Measurements from ENCODE around the gene NR2F1-AS1. TPM values are rescaled to one million over a fixed set of nuclear protein-coding genes. Genes with fewer than 3 reads are reported as not detected.

The NR2F1-AS1 gene
- total and polyA plus RNA-seq, 2 of the 4 experiments (the other 2 are of a cell fraction) = 12.5 to 12.8 TPM

DNA sequence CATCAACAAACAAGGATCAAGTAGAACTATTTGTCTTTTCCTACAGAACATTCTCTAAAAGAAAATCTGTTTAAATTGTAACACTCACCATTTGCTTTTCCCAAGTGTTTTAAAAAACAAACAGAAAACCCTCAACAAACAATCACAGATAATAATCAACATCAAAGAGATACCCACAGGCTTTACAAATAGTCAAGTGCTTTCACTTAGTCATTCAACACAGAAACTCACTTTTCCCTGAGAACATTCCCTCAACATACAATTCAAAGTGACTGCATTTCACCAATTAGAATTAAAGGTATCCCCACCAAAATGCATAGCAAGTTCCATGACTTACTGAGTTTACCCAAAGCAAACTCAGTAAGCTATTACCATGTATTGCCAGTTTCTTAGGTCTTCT is 144.9 kb downstream of the NR2F1-AS1 start:
- no peaks in the 10 kb centered on the region for H3K9me3 ChIP-seq (ENCODE audit: control insufficient read depth, insufficient read depth, low read length)
- no peaks in the 10 kb centered on the region for H4K20me1 ChIP-seq (ENCODE audit: insufficient read depth, low read length)
- H3K27ac ChIP-seq (ENCODE audit: insufficient read depth, low read length) = no peak overlapping the region
- H3K36me3 ChIP-seq (ENCODE audit: control insufficient read depth, insufficient read depth, low read length) = peaks cover 3% of the 10 kb centered on the region; the same call in 1 of the 2 replicates
- H2BK5ac ChIP-seq (ENCODE audit: low read depth, low read length, poor library complexity, severe bottlenecking) = no peak overlapping the region
- ChIA-PET POLR2A (ENCODE audit: unreplicated experiment) (no interaction called here), CTCF (no interaction called here)
- no peaks in the 10 kb centered on the region for H3K4me1 ChIP-seq (ENCODE audit: control insufficient read depth, insufficient read depth, low read length)
- no peak overlapping the region for H4K91ac ChIP-seq (ENCODE audit: insufficient read depth, low read depth, low read length)
- no peak overlapping the region for H4K5ac ChIP-seq (ENCODE audit: low read depth, low read length)
- H3K18ac ChIP-seq (ENCODE audit: low read depth, low read length) = no peak overlapping the region
- ATAC-seq (ENCODE audit: low read depth) (no peak), DNase-seq (no peak)
- H2AFZ ChIP-seq (replicated peaks; ENCODE audit: low read length, poor library complexity) = no peak overlapping the region
- no peaks in the 10 kb centered on the region for H3K9me1 ChIP-seq (ENCODE audit: insufficient read depth, low read length)
- H4K8ac ChIP-seq (ENCODE audit: low read depth in 2 of 2, low read length in 2 of 2) = no peak overlapping the region
- no peak overlapping the region for H2AK5ac ChIP-seq (ENCODE audit: low read depth, low read length)
- dilution Hi-C loops (cut with HindIII; ENCODE audit: low sequenced_read_pairs, unreplicated experiment) = no loop called here
- BruUV-seq (replicated peaks) = no TSS peak
- in situ Hi-C loops (cut with MboI; ENCODE audit: low sequenced_read_pairs) = no loop called here
- no peak overlapping the region for H3K9ac ChIP-seq (ENCODE audit: low read depth, low read length)
- H3K4ac ChIP-seq (ENCODE audit: low read depth, low read length) = no peak overlapping the region
- no peak overlapping the region for H3K4me2 ChIP-seq (ENCODE audit: low read depth, low read length)
- no peak overlapping the region for H2AK9ac ChIP-seq (replicated peaks; ENCODE audit: low read depth, low read length, poor library complexity)
- H3K23ac ChIP-seq (ENCODE audit: low read depth, low read length) = no peak overlapping the region
- no peak overlapping the region for H2BK20ac ChIP-seq (ENCODE audit: low read depth, low read length)
- no peak overlapping the region for H3K4me3 ChIP-seq (ENCODE audit: insufficient read depth, low read depth, low read length)
- no peaks in the 10 kb centered on the region; a peak in 1 of 4 replicates for H3K79me1 ChIP-seq (ENCODE audit: low read depth in 1 of 2, low read length in 2 of 2)
- TF ChIP-seq SMC3 (IDR thresholded peaks at IDR 0.05; ENCODE audit: low read depth, low read length) = no peak
- intact Hi-C loops (cut with micrococcal nuclease) = no loop called here
- no peak overlapping the region for H2BK15ac ChIP-seq (ENCODE audit: low read depth, low read length)
- H2BK120ac ChIP-seq (ENCODE audit: low read depth, low read length) = no peak overlapping the region
- H3K27me3 ChIP-seq (ENCODE audit: control insufficient read depth, insufficient read depth, low read length) = no peaks in the 10 kb centered on the region
- H3K56ac ChIP-seq (ENCODE audit: extremely low read depth, insufficient read depth, low read length) = no peak overlapping the region
- no peak overlapping the region for H3K14ac ChIP-seq (replicated peaks; ENCODE audit: low read depth, low read length)

Measured in IMR-90 (cell line).